HUES64 (cell line): ENCODE data around the gene PPP1R3F.

Source experiments
- H3K27ac ChIP-seq: 2 replicates; pipeline ENCODE4 v1.7.0; 2013; ENCODE audit warnings: low read depth, low read length, inconsistent platforms
- H3K27me3 ChIP-seq: 2 replicates; pipeline ENCODE4 v1.6.1; 2013; ENCODE audit warnings: mild to moderate bottlenecking, low read length; ENCODE audit not compliant: insufficient read depth
- H3K36me3 ChIP-seq: 2 replicates; pipeline ENCODE4 v1.6.1; 2013; ENCODE audit warnings: mild to moderate bottlenecking, low read length; ENCODE audit not compliant: insufficient read depth
- H3K4me1 ChIP-seq: 2 replicates; pipeline ENCODE4 v1.6.1; 2013; ENCODE audit warnings: mild to moderate bottlenecking, low read length, moderate library complexity; ENCODE audit not compliant: insufficient read depth
- H3K4me3 ChIP-seq: 2 replicates; pipeline ENCODE4 v1.5.1; 2013; ENCODE audit warnings: mild to moderate bottlenecking, low read length, moderate library complexity
- H3K9ac ChIP-seq: 2 replicates; pipeline ENCODE4 v1.6.1; 2013; ENCODE audit warnings: mild to moderate bottlenecking, low read depth, low read length
- H3K9me3 ChIP-seq: 2 replicates; pipeline ENCODE4 v1.6.1; 2013; ENCODE audit warnings: low read depth, low read length; ENCODE audit not compliant: insufficient read depth
- WGBS: fragments of 150-250, 120-280 bp; methylation state at CpG from one replicate; pipeline ENCODE4 v1.1.7; 2013; ENCODE audit warnings: missing lambda C conversion rate; 5-methylcytosine and 5-hydroxymethylcytosine counted together

Gene PPP1R3F

DNA sequence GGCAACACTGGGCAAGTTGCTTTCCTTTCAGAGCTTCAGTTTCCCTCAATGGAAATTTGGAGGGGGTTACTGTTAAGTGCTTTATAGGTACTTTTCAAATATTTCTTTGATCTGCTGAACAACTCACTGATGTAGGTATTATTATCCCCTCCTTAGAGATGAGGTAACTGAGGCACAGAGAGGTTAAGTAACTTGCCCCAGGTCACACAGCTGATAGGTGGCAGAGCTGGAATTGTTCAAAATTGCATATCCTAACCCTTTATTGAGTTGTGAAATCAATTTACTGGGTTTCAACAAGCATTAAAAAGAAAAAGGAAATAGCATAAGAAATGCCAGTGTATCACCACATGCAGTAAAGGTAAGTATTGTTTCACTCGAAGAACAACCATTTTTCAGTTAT is 6.6 kb downstream of the PPP1R3F start:
- no peak overlapping the region for H3K4me3 ChIP-seq
- no peaks in the 10 kb centered on the region for H3K27me3 ChIP-seq
- H3K9me3 ChIP-seq: no peaks in the 10 kb centered on the region
- 0 out of 2 replicates have a peak, but pooled peaks cover 5% of the 10 kb centered on the region for H3K4me1 ChIP-seq
- 100% methylated on average over 1 of the region's 1 CpG for WGBS
- H3K9ac ChIP-seq: no peak overlapping the region
- peaks cover 8% of the 10 kb centered on the region for H3K36me3 ChIP-seq
- no peak overlapping the region for H3K27ac ChIP-seq

DNA sequence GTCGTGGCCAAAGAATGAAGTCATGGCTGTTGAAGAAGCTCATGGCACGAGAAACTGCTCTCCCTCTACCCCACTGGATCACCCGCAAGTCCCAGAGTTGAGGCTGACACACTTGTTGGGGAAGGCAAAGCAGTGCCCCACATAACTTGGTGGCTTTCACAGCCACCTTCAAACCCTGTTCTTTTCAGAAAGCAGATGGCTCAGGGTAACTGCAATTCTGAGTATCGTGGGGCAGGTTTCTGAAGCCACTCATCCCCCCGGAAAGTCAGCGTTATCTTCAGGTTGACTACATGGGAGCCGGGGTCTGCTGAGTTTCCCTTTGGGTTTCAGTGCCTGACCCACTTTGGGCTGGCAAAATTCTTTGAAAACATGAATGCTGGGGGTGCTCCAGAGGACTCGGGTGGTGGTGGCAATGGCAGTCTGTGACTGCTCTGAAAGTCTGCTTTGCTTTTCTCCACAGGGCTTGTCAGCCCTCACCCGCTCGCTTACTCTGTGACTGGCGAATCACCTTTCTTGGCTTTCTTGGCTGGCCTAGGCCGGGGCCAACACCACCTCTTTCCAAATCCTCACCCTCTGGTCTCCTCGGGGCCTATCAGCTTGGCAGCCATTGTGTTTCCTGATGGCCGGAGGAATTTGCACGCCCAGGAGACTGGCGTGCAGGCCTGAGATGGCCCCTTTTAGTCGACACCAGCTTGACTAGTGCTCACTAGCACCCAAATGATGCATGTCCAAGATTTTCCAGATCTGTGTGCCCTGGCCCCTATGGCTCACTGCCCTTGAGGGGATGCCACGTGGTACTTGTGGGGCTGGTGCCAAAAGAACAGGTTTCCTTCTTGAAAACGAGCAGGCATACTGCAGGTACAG is 7.3 kb downstream of the PPP1R3F start:
- Histone ChIP-seq H3K36me3 (peaks cover 8% of the 10 kb centered on the region), H3K27me3 (no peaks in the 10 kb centered on the region), H3K9ac (no peak overlapping the region), H3K27ac (no peak overlapping the region), H3K4me1 (0 out of 2 replicates have a peak, but pooled peaks cover 5% of the 10 kb centered on the region), H3K9me3 (no peaks in the 10 kb centered on the region), H3K4me3 (no peak overlapping the region)
- 89% methylated on average over 19 of the region's 19 CpGs for WGBS

DNA sequence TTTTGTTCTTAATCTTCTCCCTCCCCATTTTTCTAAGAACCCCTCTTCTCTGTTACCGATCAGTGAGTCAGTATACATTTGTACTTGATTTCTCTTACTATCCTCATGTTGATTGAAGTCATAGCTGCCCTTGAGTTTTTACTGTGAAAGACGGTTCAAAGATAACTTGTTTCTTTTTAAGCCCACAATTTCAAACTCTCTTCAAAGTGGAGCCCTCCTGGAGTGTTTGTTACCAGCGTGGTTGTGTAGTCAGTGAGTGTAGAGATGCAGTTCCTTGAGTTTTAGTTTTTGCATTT is 7.9 kb downstream of the PPP1R3F start:
- 87% methylated on average over 3 of the region's 3 CpGs for WGBS
- H3K9me3 ChIP-seq: no peaks in the 10 kb centered on the region
- no peak overlapping the region for H3K4me3 ChIP-seq
- peaks cover 5% of the 10 kb centered on the region for H3K36me3 ChIP-seq
- no peak overlapping the region for H3K9ac ChIP-seq
- H3K27ac ChIP-seq: no peak overlapping the region
- no peaks in the 10 kb centered on the region for H3K27me3 ChIP-seq
- H3K4me1 ChIP-seq: 0 out of 2 replicates have a peak, but pooled peaks cover under 1% of the 10 kb centered on the region

DNA sequence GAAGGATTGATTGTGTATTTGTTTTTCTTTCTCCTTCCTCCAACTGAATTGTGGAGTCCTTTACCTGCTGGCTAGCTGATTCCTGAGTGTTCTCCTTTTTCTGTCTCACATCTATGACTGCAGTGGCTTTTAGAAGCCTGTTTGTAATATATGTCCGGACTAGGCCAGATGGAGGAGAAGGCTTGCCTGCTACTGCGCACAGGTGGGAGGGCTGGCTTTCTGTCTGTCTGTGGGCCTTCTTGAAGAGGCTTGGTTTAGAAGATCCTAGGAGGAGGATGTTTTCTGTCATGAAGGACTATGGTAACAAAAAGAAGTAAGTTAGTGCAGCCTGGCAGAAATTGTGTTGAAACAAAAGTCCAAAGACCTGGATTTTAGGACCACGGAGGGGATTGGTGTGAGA is 8.5 kb downstream of the PPP1R3F start:
- no peaks in the 10 kb centered on the region for H3K9me3 ChIP-seq
- no peaks in the 10 kb centered on the region for H3K4me1 ChIP-seq
- no peaks in the 10 kb centered on the region for H3K27me3 ChIP-seq
- H3K27ac ChIP-seq: no peak overlapping the region
- H3K4me3 ChIP-seq: no peak overlapping the region
- no peak overlapping the region for H3K9ac ChIP-seq
- WGBS: 94% methylated on average over 3 of the region's 3 CpGs
- H3K36me3 ChIP-seq: peaks cover 4% of the 10 kb centered on the region

DNA sequence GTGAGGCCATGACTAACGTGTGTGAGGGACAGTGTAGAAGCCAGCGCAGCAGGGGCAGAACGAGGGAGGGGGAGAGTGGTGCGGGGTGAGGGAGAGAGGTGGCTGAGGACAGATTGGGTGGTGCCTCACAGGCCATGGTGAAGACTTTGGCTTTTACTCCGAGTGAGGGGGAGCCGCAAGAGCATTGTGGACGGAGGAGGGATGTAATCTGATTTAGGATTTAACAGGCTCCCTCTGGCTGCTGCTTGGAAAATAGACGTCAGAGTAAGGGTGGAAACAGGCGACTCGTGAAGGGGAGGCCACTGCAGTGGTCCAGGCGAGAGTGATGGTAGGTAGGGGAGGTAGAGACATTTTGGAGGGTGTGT is 13.0 kb downstream of the PPP1R3F start:
- no peaks in the 10 kb centered on the region for H3K27me3 ChIP-seq
- 31% methylated on average over 11 of the region's 11 CpGs for WGBS
- no peaks in the 10 kb centered on the region; the same call in 1 of the 2 replicates for H3K36me3 ChIP-seq
- no peak overlapping the region for H3K27ac ChIP-seq
- H3K9me3 ChIP-seq: no peaks in the 10 kb centered on the region
- no peak overlapping the region for H3K9ac ChIP-seq
- H3K4me1 ChIP-seq: no peaks in the 10 kb centered on the region
- H3K4me3 ChIP-seq: no peak overlapping the region; the same call in 1 of the 2 replicates

DNA sequence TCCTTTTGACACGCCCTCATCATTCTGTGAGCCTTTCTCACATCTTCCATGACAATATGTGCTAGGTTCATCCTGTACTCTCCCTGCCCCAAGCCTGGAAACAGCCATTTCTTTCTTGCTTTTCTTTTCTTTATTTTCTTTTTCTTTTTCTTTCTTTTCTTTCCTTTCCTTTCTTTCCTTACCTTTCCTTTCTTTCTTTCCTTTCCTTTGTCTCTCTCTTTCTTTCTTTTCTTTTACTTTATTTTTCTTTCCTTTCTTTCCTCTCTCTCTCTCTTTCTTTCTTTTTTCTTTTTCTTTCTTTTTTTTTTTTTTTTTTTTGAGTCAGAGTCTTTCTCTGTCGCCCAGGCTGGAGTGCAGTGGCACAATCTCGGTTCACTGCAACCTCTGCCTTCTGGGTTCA is 14.6 kb downstream of the PPP1R3F start:
- Histone ChIP-seq H3K27me3 (no peaks in the 10 kb centered on the region), H3K9ac (no peak overlapping the region), H3K27ac (no peak overlapping the region), H3K4me3 (no peak overlapping the region), H3K9me3 (no peaks in the 10 kb centered on the region), H3K36me3 (no peaks in the 10 kb centered on the region; the same call in 1 of the 2 replicates), H3K4me1 (no peaks in the 10 kb centered on the region)
- WGBS: 89% methylated on average over 3 of the region's 3 CpGs

DNA sequence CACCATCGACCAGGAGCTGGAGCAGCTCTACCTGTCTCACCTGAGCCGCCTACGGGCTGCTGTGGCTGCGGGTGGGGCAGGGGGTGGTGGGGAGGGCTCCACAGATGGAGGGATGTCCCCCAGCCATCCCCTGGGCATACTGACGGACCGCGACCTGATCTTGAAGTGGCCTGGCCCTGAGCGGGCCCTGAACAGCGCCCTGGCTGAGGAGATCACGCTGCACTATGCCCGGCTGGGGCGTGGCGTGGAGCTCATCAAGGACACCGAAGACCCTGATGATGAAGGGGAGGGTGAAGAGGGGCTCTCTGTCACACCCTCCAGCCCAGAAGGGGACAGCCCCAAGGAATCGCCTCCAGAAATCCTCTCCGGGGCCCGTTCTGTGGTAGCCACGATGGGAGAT is 16.5 kb downstream of the PPP1R3F start:
- H3K4me3 ChIP-seq: no peak overlapping the region
- no peaks in the 10 kb centered on the region for H3K4me1 ChIP-seq
- no peaks in the 10 kb centered on the region for H3K27me3 ChIP-seq
- H3K36me3 ChIP-seq: no peaks in the 10 kb centered on the region; the same call in 1 of the 2 replicates
- no peak overlapping the region for H3K9ac ChIP-seq
- H3K9me3 ChIP-seq: no peaks in the 10 kb centered on the region
- 94% methylated on average over 18 of the region's 18 CpGs for WGBS
- no peak overlapping the region for H3K27ac ChIP-seq

DNA sequence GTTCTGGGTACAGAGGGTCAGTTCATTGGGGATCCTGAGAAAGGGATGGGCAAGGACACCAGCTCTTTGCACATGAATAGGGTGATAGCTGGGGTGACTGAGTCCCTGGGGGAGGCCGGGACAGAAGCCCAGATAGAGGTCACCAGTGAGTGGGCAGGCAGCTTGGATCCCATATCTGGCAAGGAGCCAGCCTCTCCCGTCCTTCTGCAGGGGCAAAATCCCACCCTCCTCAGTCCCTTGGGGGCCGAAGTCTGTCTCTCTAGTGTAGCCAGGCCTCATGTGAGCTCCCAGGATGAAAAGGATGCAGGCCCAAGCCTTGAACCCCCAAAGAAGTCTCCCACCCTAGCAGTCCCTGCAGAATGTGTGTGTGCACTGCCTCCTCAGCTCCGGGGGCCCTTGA is 17.0 kb downstream of the PPP1R3F start:
- Histone ChIP-seq H3K36me3 (no peaks in the 10 kb centered on the region; the same call in 1 of the 2 replicates), H3K9me3 (no peaks in the 10 kb centered on the region), H3K4me3 (no peak overlapping the region), H3K4me1 (no peaks in the 10 kb centered on the region), H3K27ac (no peak overlapping the region), H3K9ac (no peak overlapping the region), H3K27me3 (no peaks in the 10 kb centered on the region)
- WGBS: 88% methylated on average over 4 of the region's 4 CpGs

DNA sequence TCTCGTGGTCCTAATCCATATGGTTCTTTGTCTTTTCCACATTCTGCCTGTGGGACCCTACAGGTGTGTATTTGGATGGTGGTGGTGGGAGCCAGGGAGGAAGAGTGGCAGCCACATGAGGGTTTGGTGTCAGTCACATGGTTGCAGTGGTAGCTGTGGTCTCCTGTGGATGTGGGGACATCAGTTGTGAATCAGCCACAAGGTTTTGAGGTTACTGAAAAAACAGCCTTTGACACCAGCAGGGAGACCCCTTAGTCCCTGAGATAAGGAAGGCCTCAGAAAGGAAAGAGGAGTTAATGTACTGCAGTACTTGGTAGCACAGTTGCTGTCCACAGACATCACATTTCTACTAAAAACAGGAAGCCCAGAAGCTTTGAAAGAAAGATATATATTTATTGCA is 18.1 kb downstream of the PPP1R3F start:
- H3K36me3 ChIP-seq: no peaks in the 10 kb centered on the region; the same call in 1 of the 2 replicates
- H3K4me1 ChIP-seq: no peaks in the 10 kb centered on the region
- H3K9me3 ChIP-seq: no peaks in the 10 kb centered on the region
- H3K27ac ChIP-seq: no peak overlapping the region
- no peak overlapping the region for H3K4me3 ChIP-seq
- WGBS: 75% methylated on average over 1 of the region's 1 CpG
- H3K9ac ChIP-seq: no peak overlapping the region
- no peaks in the 10 kb centered on the region for H3K27me3 ChIP-seq

DNA sequence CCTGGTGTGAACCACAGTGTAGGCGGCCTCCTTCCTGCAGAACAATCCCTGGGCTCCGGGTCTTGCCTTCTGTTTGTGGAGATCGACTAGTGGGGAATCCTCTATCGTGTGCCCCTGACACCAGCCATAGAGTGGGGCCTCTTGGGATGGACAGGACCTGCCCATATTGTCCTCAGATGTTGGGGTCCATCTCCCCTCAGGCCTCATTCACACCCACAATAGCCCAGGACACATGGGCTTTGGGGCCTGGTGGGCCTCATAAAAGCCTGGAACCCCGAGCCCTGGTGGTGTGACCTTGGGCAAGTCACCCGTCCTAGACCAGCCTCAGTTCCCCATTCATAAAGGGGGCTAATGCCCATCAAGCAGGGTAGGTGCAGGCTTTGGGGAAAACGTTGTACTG is 20.6 kb downstream of the PPP1R3F start:
- H3K9ac ChIP-seq: no peak overlapping the region
- no peaks in the 10 kb centered on the region for H3K36me3 ChIP-seq
- no peaks in the 10 kb centered on the region for H3K9me3 ChIP-seq
- no peak overlapping the region for H3K27ac ChIP-seq
- H3K4me1 ChIP-seq: no peaks in the 10 kb centered on the region
- no peaks in the 10 kb centered on the region for H3K27me3 ChIP-seq
- no peak overlapping the region for H3K4me3 ChIP-seq
- 87% methylated on average over 7 of the region's 7 CpGs for WGBS

DNA sequence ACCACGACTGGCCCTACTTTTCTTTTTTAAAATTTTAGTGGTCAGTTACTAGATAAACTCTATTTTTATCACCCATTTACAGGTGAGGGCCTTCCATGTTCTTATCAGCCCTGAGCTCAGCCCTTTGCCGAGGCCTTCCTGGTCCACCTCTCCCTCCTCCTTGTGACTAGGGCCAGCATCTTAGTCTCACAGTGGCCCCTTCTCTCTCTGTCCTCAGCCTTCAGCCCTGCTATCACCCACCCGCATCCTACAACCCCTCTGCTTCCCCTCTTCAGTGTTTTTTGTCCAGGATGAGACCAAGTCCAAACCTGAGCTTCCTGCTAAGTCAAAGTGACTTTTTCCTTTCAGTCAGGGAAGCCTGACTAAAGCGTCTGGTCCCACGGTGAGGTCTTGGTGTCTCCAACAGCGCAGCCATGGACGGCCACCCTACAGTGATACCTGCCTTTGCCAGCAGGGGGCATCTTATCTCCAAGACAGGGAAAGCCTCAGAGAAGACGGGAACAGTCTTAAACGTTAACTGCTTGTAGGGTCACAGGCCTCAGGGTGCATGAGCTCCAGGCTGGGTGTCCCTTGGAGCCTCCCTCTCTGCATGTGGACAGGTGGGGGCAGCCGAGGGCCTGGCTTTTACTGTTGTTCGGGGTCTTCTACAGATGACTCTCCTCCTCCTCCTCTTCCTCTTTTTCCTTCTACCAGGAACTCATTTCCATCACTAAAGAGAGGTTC is 22.2 kb downstream of the PPP1R3F start:
- H3K4me1 ChIP-seq: no peaks in the 10 kb centered on the region
- no peak overlapping the region for H3K4me3 ChIP-seq
- no peak overlapping the region for H3K27ac ChIP-seq
- WGBS: 25% methylated on average over 10 of the region's 11 CpGs
- H3K27me3 ChIP-seq: no peaks in the 10 kb centered on the region
- no peaks in the 10 kb centered on the region for H3K9me3 ChIP-seq
- no peak overlapping the region for H3K9ac ChIP-seq
- no peaks in the 10 kb centered on the region for H3K36me3 ChIP-seq
